T-cell (primary cell): Measurements from ENCODE around the gene C3orf20. TPM values are rescaled to one million over a fixed set of nuclear protein-coding genes. Genes with fewer than 3 reads are reported as not detected.

Experiments used
- ATAC-seq, 4 experiments: fragments of 200-7000 bp in 3 of 4; fragments of 150-1000 bp in 1 of 4; cut with Tn5 transposase; replicated peaks in 1 of 4; 1 replicate in 3 of 4; 2 replicates in 1 of 4; pipeline ENCODE4 v1.10.0; 2021; ENCODE audit warnings: moderate library complexity in 3 of 4, mild to moderate bottlenecking in 2 of 4, moderate number of reproducible peaks in 1 of 4
- CTCF ChIA-PET, 2 donors: fragments of 300-600 bp; sonication (Branson Sonifier 250); formaldehyde crosslinking; loops; one replicate each; lab custom pipeline; 2022; ENCODE audit warnings: antibody characterized with exemption in 2 of 2; lab: Charles Lee
- POLR2A ChIA-PET, 2 donors: fragments of 300-600 bp; sonication (Branson Sonifier 250); formaldehyde crosslinking; loops; one replicate each; lab custom pipeline; 2022; ENCODE audit warnings: antibody characterized with exemption in 2 of 2; lab: Charles Lee
- DNase-seq, 35 experiments: peaks; one replicate each; pipeline versions ENCODE4 v3.0.0 to v3.0.0-alpha.2; 2013 to 2023
- H3K27ac ChIP-seq: one replicate; pipeline ENCODE4 v1.5.1; 2013; ENCODE audit warnings: low read length
- H3K27me3 ChIP-seq, 2 experiments: replicated peaks in 1 of 2; 1 replicate in 1 of 2; 2 replicates in 1 of 2; pipeline versions ENCODE4 v1.6.1 to v1.7.0; 2013; ENCODE audit warnings: low read length in 1 of 2, mixed read lengths in 1 of 2; ENCODE audit not compliant: control insufficient read depth in 2 of 2, insufficient read depth in 2 of 2; ENCODE audit errors: extremely low read depth in 1 of 2
- H3K36me3 ChIP-seq, 2 donors: 1 replicate in 1 of 2; 2 replicates in 1 of 2; pipeline versions ENCODE4 v1.6.1 to v1.7.0; 2013; ENCODE audit warnings: low read length in 1 of 2; ENCODE audit not compliant: control insufficient read depth in 2 of 2, insufficient read depth in 1 of 2; ENCODE audit errors: extremely low read depth in 1 of 2
- H3K4me1 ChIP-seq, 2 experiments: 1 replicate in 1 of 2; 2 replicates in 1 of 2; pipeline versions ENCODE4 v1.6.1 to v1.7.0; 2013; ENCODE audit warnings: low read length in 2 of 2, mixed read lengths in 1 of 2; ENCODE audit not compliant: insufficient read depth in 2 of 2, control insufficient read depth in 1 of 2; ENCODE audit errors: extremely low read depth in 1 of 2
- H3K4me3 ChIP-seq, 2 donors: 1 replicate in 1 of 2; 2 replicates in 1 of 2; pipeline versions ENCODE4 v1.5.1 to v1.7.0; 2013; ENCODE audit warnings: mild to moderate bottlenecking in 2 of 2, low read length in 1 of 2, moderate library complexity in 1 of 2; ENCODE audit not compliant: control insufficient read depth in 1 of 2; ENCODE audit errors: extremely low read depth in 1 of 2
- H3K9me3 ChIP-seq: 2 replicates; pipeline ENCODE4 v1.7.0; 2013
- H3K27ac Mint-ChIP-seq, 2 donors: one replicate each; pipeline ENCODE4 v1.8.0; 2020 to 2021; ENCODE audit warnings: mild to moderate bottlenecking in 2 of 2, mixed read lengths in 2 of 2
- H3K27me3 Mint-ChIP-seq, 2 donors: one replicate each; pipeline ENCODE4 v1.8.0; 2021 to 2022; ENCODE audit warnings: mixed read lengths in 2 of 2
- H3K36me3 Mint-ChIP-seq: one replicate; pipeline ENCODE4 v1.8.0; 2021; ENCODE audit warnings: mixed read lengths
- H3K4me1 Mint-ChIP-seq, 3 donors: one replicate each; pipeline ENCODE4 v1.8.0; 2020 to 2022; ENCODE audit warnings: mixed read lengths in 3 of 3, mild to moderate bottlenecking in 1 of 3
- H3K4me3 Mint-ChIP-seq, 3 donors: one replicate each; pipeline ENCODE4 v1.8.0; 2020 to 2022; ENCODE audit warnings: mild to moderate bottlenecking in 3 of 3, mixed read lengths in 3 of 3, moderate library complexity in 3 of 3
- H3K9me3 Mint-ChIP-seq, 3 donors: one replicate each; pipeline ENCODE4 v1.8.0; 2020 to 2022; ENCODE audit warnings: mixed read lengths in 3 of 3
- WGBS: methylation state at CpG from one replicate; pipeline ENCODE4 v1.1.5; 2013; ENCODE audit warnings: missing lambda C conversion rate; ENCODE audit not compliant: insufficient coverage; 5-methylcytosine and 5-hydroxymethylcytosine counted together
- total RNA-seq, 35 experiments: library from RNA in 6 of 35; stranded (reverse) in 6 of 35; fragments of 120-200 nt in 1 of 35; gene quantifications; one replicate each; pipeline versions ENCODE4 v1.2.1 to v1.2.4 and lab custom pipeline; 2013 to 2026

Gene C3orf20
- total RNA-seq, 5 donors from 2014 or later (not counting 1 experiment from before 2014, with no cell fraction given) = 0.19 to 0.82 (median 0.37) TPM

GRCh38 chr3:14706096-14706495, 31.2 kb downstream of the C3orf20 start:
- Mint-ChIP-seq H3K4me3 (no peak overlapping the region), H3K4me1 (no peaks in the 10 kb centered on the region), H3K36me3 (peaks cover 35% of the 10 kb centered on the region), H3K27ac (no peak overlapping the region), H3K9me3 (peaks cover 0 to 7% (median 0%) of the 10 kb centered on the region in 3 donors), H3K27me3 (no peaks in the 10 kb centered on the region)
- Histone ChIP-seq H3K27me3 (no peaks in the 10 kb centered on the region), H3K27ac (no peak overlapping the region), H3K36me3 (no peaks in the 10 kb centered on the region), H3K4me3 (no peak overlapping the region), H3K9me3 (no peaks in the 10 kb centered on the region), H3K4me1 (no peaks in the 10 kb centered on the region)
- POLR2A ChIA-PET = no interaction called here
- CTCF ChIA-PET = no interaction called here
- DNase-seq = no peak
- 100% methylated on average over 4 of the region's 5 CpGs for WGBS
- ATAC-seq = no peak

GRCh38 chr3:14716591-14716990, 41.6 kb downstream of the C3orf20 start:
- 60% methylated on average over 1 of the region's 1 CpG for WGBS
- Histone ChIP-seq H3K27ac (no peak overlapping the region), H3K27me3 (no peaks in the 10 kb centered on the region), H3K4me1 (no peaks in the 10 kb centered on the region), H3K36me3 (no peaks in the 10 kb centered on the region), H3K4me3 (no peak overlapping the region), H3K9me3 (peaks cover 2% of the 10 kb centered on the region)
- POLR2A ChIA-PET = no interaction called here
- H3K4me3 Mint-ChIP-seq = no peak overlapping the region
- DNase-seq (no peak), ATAC-seq (no peak)
- peaks cover 0 to 11% (median 4%) of the 10 kb centered on the region in 3 donors for H3K9me3 Mint-ChIP-seq
- H3K4me1 Mint-ChIP-seq = no peaks in the 10 kb centered on the region
- peaks cover 26% of the 10 kb centered on the region for H3K36me3 Mint-ChIP-seq
- H3K27ac Mint-ChIP-seq = no peak overlapping the region
- peaks cover 0 to 2% of the 10 kb centered on the region in 2 donors for H3K27me3 Mint-ChIP-seq
- CTCF ChIA-PET = no interaction called here

- Histone ChIP-seq H3K4me3 (no peak overlapping the region), H3K36me3 (no peaks in the 10 kb centered on the region), H3K27me3 (no peaks in the 10 kb centered on the region), H3K4me1 (no peaks in the 10 kb centered on the region), H3K27ac (no peak overlapping the region), H3K9me3 (peaks cover under 1% of the 10 kb centered on the region)
- ATAC-seq = no peak
- DNase-seq = no peak
- ChIA-PET CTCF (no interaction called here), POLR2A (no interaction called here)
- Mint-ChIP-seq H3K4me1 (no peaks in the 10 kb centered on the region), H3K36me3 (peaks cover 28% of the 10 kb centered on the region), H3K27me3 (peaks cover 0 to 2% of the 10 kb centered on the region in 2 donors), H3K27ac (no peak overlapping the region), H3K9me3 (peaks cover 0 to 10% (median 4%) of the 10 kb centered on the region in 3 donors), H3K4me3 (no peak overlapping the region)
- 63% methylated on average over 1 of the region's 1 CpG for WGBS
These were observed 42.4 kb downstream of the C3orf20 start for GRCh38 chr3:14717307-14717706.

- H3K4me3 ChIP-seq = no peak overlapping the region
- H3K27ac ChIP-seq = no peak overlapping the region
- 53% methylated on average over 2 of the region's 2 CpGs for WGBS
- Mint-ChIP-seq H3K27me3 (peaks cover 0 to 2% of the 10 kb centered on the region in 2 donors), H3K4me1 (no peaks in the 10 kb centered on the region), H3K36me3 (peaks cover 21% of the 10 kb centered on the region), H3K9me3 (no peaks in the 10 kb centered on the region), H3K27ac (no peak overlapping the region), H3K4me3 (no peak overlapping the region)
- ChIA-PET POLR2A (no interaction called here), CTCF (interaction anchor here in 1 of 2 donors (1.0 kb wide), 1 partner anchor 9 kb away, joined by 3 read pairs; no protein-coding TSS in a partner anchor)
- no peaks in the 10 kb centered on the region for H3K27me3 ChIP-seq
- no peaks in the 10 kb centered on the region for H3K36me3 ChIP-seq
- ATAC-seq (no peak), DNase-seq (no peak)
- no peaks in the 10 kb centered on the region for H3K9me3 ChIP-seq
- H3K4me1 ChIP-seq = no peaks in the 10 kb centered on the region
These were observed 43.6 kb downstream of the C3orf20 start for GRCh38 chr3:14718539-14718938.

- Mint-ChIP-seq H3K9me3 (no peaks in the 10 kb centered on the region), H3K4me1 (no peaks in the 10 kb centered on the region), H3K36me3 (peaks cover 16% of the 10 kb centered on the region), H3K27me3 (peaks cover 0 to 2% of the 10 kb centered on the region in 2 donors), H3K4me3 (no peak overlapping the region), H3K27ac (no peak overlapping the region)
- POLR2A ChIA-PET = no interaction called here
- no peak for ATAC-seq
- Histone ChIP-seq H3K4me1 (no peaks in the 10 kb centered on the region), H3K36me3 (no peaks in the 10 kb centered on the region), H3K9me3 (no peaks in the 10 kb centered on the region), H3K27me3 (no peaks in the 10 kb centered on the region), H3K4me3 (no peak overlapping the region), H3K27ac (no peak overlapping the region)
- DNase-seq = no peak
- 83% methylated on average over 1 of the region's 2 CpGs for WGBS
- CTCF ChIA-PET = interaction anchor here in 1 of 2 donors (1.0 kb wide), 1 partner anchor 9 kb away, joined by 3 read pairs; no protein-coding TSS in a partner anchor
These were observed 44.1 kb downstream of the C3orf20 start for GRCh38 chr3:14719006-14719405.

- Histone ChIP-seq H3K27me3 (no peaks in the 10 kb centered on the region), H3K9me3 (no peaks in the 10 kb centered on the region), H3K36me3 (no peaks in the 10 kb centered on the region), H3K4me1 (no peaks in the 10 kb centered on the region), H3K27ac (no peak overlapping the region), H3K4me3 (no peak overlapping the region)
- H3K9me3 Mint-ChIP-seq = no peaks in the 10 kb centered on the region
- ATAC-seq (no peak), DNase-seq (no peak)
- H3K27ac Mint-ChIP-seq = no peak overlapping the region
- ChIA-PET POLR2A (no interaction called here), CTCF (no interaction called here)
- no peaks in the 10 kb centered on the region for H3K4me1 Mint-ChIP-seq
- 64% methylated on average over 2 of the region's 8 CpGs for WGBS
- H3K36me3 Mint-ChIP-seq = peaks cover 13% of the 10 kb centered on the region
- peaks cover 0 to 2% of the 10 kb centered on the region in 2 donors for H3K27me3 Mint-ChIP-seq
- H3K4me3 Mint-ChIP-seq = no peak overlapping the region
These were observed 46.4 kb downstream of the C3orf20 start for GRCh38 chr3:14721126-14721864.
